Thyroid gland (tissue), 4 donors: Measurements from ENCODE around the gene POLR2I. TPM values are rescaled to one million over a fixed set of nuclear protein-coding genes. Genes with fewer than 3 reads are reported as not detected.

Experiments
- DNase-seq, 2 donors: peaks; one replicate each; pipeline ENCODE4 v3.0.0-alpha.2; 2019
- H3K27ac ChIP-seq, 3 donors: fragments of 200-600 bp; sonication (generic); 1 replicate in 2 of 3; 2 replicates in 1 of 3; pipeline ENCODE4 v1.5.1; 2016 to 2019; ENCODE audit warnings: mild to moderate bottlenecking in 1 of 3, moderate library complexity in 1 of 3
- H3K27me3 ChIP-seq: fragments of 200-600 bp; sonication (generic); one replicate; pipeline ENCODE4 v1.5.1; 2019
- H3K36me3 ChIP-seq, 2 donors: fragments of 200-600 bp; sonication (generic); one replicate each; pipeline ENCODE4 v1.5.1; 2016 to 2019
- H3K4me1 ChIP-seq, 2 donors: fragments of 200-600 bp; sonication (generic); one replicate each; pipeline ENCODE4 v1.5.1; 2017 to 2019
- H3K4me3 ChIP-seq, 3 donors: fragments of 200-600 bp; sonication (generic); replicated peaks in 1 of 3; 1 replicate in 2 of 3; 2 replicates in 1 of 3; pipeline ENCODE4 v1.5.1; 2016; ENCODE audit warnings: mild to moderate bottlenecking in 1 of 3
- H3K9me3 ChIP-seq: fragments of 200-600 bp; sonication (generic); one replicate; pipeline ENCODE4 v1.5.1; 2017
- CTCF ChIP-seq, 6 experiments: fragments of 200-600 bp in 3 of 6; fragments of 450-650 bp in 3 of 6; sonication (generic) in 3 of 6; IDR thresholded peaks; one replicate each; pipeline ENCODE4 v1.5.1; 2016 to 2019; ENCODE audit warnings: antibody characterized with exemption in 6 of 6, mild to moderate bottlenecking in 2 of 6, inconsistent platforms in 1 of 6, moderate library complexity in 1 of 6
- POLR2A ChIP-seq, 2 donors: fragments of 450-650 bp; IDR thresholded peaks; one replicate each; pipeline ENCODE4 v1.6.1; 2017; ENCODE audit warnings: antibody characterized with exemption in 2 of 2, mild to moderate bottlenecking in 2 of 2, moderate library complexity in 1 of 2
- WGBS, 2 donors: methylation state at CpG; one replicate each; pipeline ENCODE4 v1.1.5; 2017; 5-methylcytosine and 5-hydroxymethylcytosine counted together
- intact Hi-C: fragments of 100-400 bp; cut with DNase I; formaldehyde crosslinking; loops from one replicate; pipeline ENCODE4 v1.15.1; 2023
- total RNA-seq, 4 donors: library from RNA; depleted of rRNA; stranded (reverse); fragments of >200 nt; gene quantifications; one replicate each; pipeline ENCODE4 v1.2.3, GENCODE V29; 2016

Gene POLR2I
- total RNA-seq, 4 donors from 2014 or later = 53.7 to 101 (median 76.9) TPM

- Histone ChIP-seq H3K36me3 (no peaks in the 10 kb centered on the region), H3K27ac (no peak overlapping the region), H3K9me3 (no peaks in the 10 kb centered on the region), H3K4me1 (no peaks in the 10 kb centered on the region), H3K4me3 (no peak overlapping the region), H3K27me3 (no peaks in the 10 kb centered on the region)
- TF ChIP-seq POLR2A (IDR thresholded peaks at IDR 0.05) = no peak
- no peak for TF ChIP-seq CTCF (IDR thresholded peaks at IDR 0.05)
- no peak for DNase-seq
- 93 to 95% methylated on average over 7 to 11 of the region's 24 CpGs for WGBS, 2 donors
- intact Hi-C loops = no loop called here
Observed at GRCh38 chr19:36103040-36103626, 11.5 kb downstream of the POLR2I start.

DNA sequence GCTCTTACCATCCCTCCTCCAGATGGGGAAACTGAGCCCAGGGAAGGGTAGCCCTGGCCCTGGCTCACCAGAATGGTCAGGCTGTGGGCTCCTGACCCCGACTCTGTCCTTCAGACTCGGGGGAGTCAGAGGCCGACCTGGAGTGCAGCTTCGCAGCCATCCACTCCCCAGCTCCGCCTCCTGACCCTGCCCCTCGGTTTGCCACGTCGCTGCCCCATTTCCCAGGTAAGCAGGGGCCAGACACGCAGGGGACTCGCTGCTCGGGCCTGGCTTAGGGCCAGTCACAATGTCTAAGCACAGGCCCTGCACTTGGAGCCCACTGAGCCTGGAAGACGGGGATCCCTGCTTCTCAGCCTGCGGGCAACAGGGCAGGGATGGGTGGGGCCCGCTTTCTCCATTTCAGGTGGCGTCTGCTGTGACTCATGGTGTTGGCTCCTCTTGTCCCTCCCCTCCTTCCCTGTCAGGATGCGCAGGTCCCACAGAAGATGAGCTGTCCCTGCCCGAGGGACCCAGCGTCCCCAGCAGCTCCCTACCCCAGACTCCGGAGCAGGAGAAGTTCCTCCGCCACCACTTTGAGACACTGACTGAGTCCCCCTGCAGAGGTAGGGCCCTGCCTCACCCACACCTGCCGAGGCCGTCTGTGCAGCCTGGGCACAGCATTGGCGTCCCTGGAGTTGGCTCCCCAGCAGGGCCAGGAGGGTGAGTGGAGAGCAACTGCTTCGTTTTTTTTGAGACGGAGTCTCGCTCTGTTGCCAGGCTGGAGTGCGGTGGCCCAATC is 12.9 kb downstream of the POLR2I start:
- 89 to 100% methylated on average over 3 to 25 of the region's 27 CpGs for WGBS, 2 donors
- Histone ChIP-seq H3K4me1 (no peaks in the 10 kb centered on the region), H3K4me3 (no peak overlapping the region), H3K27me3 (no peaks in the 10 kb centered on the region), H3K27ac (no peak overlapping the region), H3K9me3 (no peaks in the 10 kb centered on the region), H3K36me3 (no peaks in the 10 kb centered on the region)
- DNase-seq = no peak
- TF ChIP-seq POLR2A (IDR thresholded peaks at IDR 0.05) (no peak), CTCF (IDR thresholded peaks at IDR 0.05) (no peak)
- intact Hi-C loops = no loop called here

DNA sequence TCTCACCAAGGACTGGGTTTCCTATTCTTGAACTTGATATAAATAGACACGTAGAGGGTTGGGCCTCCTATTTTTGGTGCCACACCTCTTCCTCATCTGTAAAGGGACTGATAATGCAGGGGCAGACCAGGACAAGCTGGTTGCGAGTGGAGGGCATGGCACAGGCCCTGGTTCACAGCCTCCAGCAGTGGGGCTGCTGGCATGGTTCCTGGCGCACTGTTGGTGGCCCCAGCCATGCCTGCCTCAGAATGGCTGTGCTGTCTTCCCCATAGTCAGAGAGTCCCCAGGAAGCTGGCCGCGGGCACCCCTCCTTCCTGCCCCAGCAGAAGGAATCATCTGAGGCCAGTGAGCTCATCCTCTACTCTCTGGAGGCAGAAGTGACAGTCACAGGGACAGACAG is 14.2 kb downstream of the POLR2I start:
- Histone ChIP-seq H3K27me3 (no peaks in the 10 kb centered on the region), H3K9me3 (no peaks in the 10 kb centered on the region), H3K27ac (no peak overlapping the region), H3K36me3 (no peaks in the 10 kb centered on the region), H3K4me3 (no peak overlapping the region), H3K4me1 (no peaks in the 10 kb centered on the region)
- 79 to 94% methylated on average over 2 to 3 of the region's 5 CpGs for WGBS, 2 donors
- intact Hi-C loops = no loop called here
- DNase-seq = no peak
- TF ChIP-seq CTCF (IDR thresholded peaks at IDR 0.05) (no peak), POLR2A (IDR thresholded peaks at IDR 0.05) (no peak)

- no peaks in the 10 kb centered on the region for H3K27me3 ChIP-seq
- no peak for DNase-seq
- H3K9me3 ChIP-seq = no peaks in the 10 kb centered on the region
- no peak for TF ChIP-seq CTCF (IDR thresholded peaks at IDR 0.05)
- no peak for TF ChIP-seq POLR2A (IDR thresholded peaks at IDR 0.05)
- no peak overlapping the region for H3K27ac ChIP-seq
- WGBS, 2 donors = 85 to 88% methylated on average over 18 to 19 of the region's 19 CpGs
- H3K4me1 ChIP-seq = no peaks in the 10 kb centered on the region
- no peak overlapping the region for H3K4me3 ChIP-seq
- intact Hi-C loops = no loop called here
- no peaks in the 10 kb centered on the region for H3K36me3 ChIP-seq
Observed at GRCh38 chr19:36099166-36099785, 15.4 kb downstream of the POLR2I start.

DNA sequence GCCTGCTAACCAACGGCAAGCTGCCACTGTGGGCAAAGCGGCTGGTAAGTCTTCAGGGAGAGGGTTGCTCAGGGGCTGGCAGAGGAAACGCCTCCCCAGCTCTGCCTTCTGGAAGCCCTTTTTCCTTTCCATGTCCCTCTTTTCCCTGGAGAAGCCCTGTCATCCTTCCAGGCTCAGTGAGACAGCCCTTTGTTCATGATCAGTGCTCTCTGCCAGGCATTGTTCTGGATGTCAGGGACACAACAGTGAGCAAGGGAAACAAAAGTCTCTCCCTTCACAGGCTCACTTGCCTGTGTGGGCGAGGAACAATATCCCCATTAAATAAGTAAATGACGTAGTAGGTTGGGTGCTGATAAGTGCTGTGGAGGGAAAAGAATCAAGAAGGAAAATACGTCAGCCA is 17.6 kb downstream of the POLR2I start:
- WGBS, 2 donors = 81 to 90% methylated on average over 6 of the region's 6 CpGs
- intact Hi-C loops = no loop called here
- no peaks in the 10 kb centered on the region for H3K9me3 ChIP-seq
- DNase-seq = no peak
- TF ChIP-seq POLR2A (IDR thresholded peaks at IDR 0.05) (no peak), CTCF (IDR thresholded peaks at IDR 0.05) (no peak)
- no peaks in the 10 kb centered on the region for H3K27me3 ChIP-seq
- H3K4me1 ChIP-seq = no peaks in the 10 kb centered on the region
- no peaks in the 10 kb centered on the region for H3K36me3 ChIP-seq
- H3K4me3 ChIP-seq = no peak overlapping the region
- no peak overlapping the region for H3K27ac ChIP-seq
